HG03103 (cell line): Measurements from ENCODE around the gene CCDC141.

Source experiments
- ATAC-seq: cut with Tn5 transposase; IDR thresholded peaks from one replicate; pipeline ENCODE4 v1.9.1; 2021; ENCODE audit warnings: low read depth; ENCODE audit not compliant: unreplicated experiment

Gene CCDC141

DNA sequence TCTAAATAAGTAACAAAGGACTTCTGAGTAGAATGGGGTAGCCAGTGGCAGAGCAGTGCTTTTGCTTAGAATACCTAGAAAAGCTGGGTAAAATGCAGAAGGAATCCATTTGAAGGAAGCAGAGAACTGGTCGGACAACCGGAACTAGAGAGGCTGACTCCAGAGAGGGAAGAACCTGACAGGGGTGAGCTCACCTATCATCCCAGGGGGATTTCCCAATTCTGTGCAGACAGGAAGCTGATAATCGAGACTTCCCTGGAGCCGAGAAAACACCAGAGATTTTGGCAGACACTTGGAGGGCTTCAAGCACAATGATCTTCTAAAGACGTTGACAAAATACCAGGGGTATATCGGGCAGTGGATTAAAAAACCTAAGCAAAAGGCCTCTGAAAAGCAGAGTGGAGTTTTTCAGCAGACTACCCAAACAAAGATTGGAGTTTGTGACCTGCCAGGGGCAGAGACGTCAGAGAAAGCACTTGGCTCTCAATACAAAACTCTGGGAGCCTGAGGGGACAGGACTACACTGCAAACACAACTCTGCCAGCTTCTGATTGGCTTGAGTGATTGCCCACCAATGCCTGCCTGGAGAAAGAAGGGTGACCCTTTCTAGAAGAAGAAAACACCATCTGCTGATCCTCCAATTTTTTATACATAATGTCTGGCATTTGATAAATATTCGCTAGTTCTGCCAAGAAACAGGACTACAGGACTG lies 175.3 kb downstream of the CCDC141 start:
- no peak for ATAC-seq

DNA sequence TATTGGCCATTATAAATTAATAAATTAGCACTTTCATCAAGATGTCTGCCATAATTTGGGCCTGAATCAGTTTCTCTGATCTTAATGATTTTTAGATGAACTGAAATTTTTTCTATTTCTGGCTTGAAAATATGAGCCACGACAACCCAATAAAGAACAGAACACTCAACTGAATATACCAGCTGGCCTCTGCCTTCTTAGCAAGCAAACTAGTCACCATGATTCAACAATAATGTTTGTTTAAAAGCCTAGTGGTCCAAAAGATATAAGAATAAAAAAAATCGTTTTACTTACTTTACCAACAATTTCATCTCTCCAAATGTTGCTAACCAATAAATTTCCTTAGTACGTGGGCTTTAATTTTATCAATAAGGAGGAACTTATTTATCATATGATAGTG lies 176.0 kb downstream of the CCDC141 start:
- no peak for ATAC-seq

DNA sequence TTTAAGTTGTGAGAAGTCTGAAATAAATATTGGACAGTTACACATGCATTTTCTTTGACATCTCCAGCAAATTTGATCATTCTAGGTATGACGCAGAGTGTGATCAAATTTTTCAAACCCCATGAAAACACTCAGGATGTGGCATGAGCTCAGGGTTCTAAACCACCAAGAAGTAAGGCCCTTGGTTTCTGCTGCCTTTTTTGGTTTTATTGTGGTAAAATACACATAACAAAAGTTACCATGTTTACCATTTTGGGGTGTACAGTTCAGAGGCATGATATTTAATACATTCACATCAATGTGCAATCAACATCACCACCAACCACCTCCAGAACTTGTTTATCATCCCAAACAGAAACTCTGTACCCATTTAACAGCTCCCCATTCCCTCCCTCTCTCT lies 178.4 kb downstream of the CCDC141 start:
- no peak for ATAC-seq

DNA sequence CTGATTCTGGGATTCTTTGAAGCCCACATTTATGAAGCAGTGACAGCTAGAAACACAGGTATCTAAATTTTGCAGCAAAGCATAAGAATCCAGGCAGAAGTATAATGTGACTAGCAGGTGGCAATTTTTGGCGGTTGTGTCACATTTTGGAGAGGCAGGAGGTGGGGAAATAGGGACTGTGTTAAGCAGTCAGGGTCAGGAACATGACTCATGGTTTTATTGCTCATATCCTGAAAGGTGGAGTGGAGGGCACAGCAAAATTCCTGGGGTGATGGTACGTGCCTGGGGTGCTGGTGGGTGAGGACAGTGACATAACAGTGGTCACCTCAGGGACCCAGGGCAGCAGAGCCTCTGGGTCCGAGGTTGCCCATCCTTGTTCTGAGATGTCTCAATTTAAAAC lies 179.2 kb downstream of the CCDC141 start:
- no peak for ATAC-seq

DNA sequence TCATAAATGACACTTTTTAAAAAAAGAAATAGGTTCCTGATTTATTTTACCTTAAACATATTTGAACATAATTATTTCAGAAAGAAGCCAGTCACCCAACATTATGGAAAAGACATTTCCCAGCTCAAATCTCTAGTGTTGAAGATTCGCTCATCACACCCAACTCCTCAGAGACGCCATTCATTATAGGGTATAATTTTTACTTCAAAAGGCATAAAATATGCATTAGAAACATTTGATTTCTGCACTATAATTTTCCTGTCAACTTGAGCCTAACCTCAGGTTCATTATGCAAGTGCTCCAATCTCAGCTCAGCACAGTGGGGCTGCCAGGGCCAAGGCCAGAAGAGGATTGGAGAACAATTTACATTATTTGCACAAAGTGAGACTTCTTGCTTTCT lies 183.9 kb downstream of the CCDC141 start:
- no peak for ATAC-seq

DNA sequence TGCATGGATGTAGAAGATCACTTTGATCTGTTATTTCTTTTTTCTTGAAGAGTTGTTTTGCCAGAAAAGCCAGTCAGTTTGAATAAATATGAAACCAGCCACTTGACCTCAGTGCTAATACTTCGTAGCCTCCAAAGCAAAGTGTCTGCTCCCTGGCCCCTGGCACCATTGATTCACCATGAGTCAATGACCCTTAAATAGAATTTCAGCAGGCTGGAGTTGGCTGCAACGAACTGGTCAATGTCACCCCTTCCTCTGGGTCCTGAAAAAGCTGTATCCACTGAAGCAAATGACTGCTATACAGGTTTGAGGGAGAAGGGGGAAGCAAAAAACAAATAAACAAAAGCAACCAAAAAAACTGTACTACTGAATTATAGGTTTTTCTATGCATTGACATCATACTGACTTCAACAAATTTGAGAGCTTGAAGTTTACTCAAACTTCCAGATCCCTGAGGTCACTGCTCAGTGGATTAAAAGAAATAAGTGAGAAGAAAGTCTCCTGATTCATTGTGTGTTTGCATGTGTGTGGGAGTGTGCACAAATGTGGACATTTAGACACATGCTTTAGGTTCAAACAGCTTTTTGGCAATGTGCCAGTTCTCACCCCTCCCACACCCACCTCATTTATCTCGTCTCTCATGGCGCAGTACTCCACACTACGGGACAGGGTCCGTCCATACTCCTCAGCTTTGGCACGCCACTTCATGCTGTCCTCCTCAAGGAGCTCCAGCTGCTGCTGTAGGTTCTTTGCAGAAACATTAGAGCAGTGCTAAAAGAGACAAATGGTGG lies 184.6 kb downstream of the CCDC141 start:
- no peak for ATAC-seq

DNA sequence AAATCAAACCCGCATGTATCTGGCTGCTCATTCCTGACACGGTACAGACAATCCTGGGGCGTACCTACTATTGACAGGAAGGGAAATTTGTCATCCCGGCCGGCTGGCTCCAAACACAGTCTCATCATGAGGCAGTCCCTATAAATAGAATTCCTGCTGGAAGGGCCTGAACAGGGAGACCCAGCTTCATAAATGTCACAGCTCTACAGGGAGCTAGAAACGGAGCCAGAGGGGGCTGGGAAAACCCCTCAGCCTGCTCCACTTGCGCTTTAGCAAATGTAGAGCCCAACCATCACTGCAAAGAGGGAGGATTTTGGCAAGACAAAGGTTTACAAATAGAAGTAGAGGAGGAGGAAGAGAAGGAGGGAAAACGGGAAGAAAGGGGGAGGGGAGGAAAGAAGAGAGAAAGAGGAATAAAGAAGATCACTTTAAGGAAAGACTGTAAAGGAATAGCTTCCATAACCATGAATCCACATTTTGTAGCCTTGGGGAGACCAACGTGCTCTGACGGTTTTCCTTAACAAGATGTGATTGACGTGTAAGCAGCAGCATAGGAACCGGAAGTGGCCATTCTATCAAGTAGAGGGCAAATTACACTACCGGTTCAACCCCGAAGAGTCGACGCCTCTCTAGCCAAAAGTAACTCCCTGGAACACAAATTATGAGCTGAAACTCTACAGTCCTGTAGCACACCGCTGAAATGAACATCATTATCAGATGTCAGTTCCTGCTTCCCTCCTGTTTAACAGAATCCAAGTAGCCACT lies 185.9 kb downstream of the CCDC141 start:
- no peak for ATAC-seq

DNA sequence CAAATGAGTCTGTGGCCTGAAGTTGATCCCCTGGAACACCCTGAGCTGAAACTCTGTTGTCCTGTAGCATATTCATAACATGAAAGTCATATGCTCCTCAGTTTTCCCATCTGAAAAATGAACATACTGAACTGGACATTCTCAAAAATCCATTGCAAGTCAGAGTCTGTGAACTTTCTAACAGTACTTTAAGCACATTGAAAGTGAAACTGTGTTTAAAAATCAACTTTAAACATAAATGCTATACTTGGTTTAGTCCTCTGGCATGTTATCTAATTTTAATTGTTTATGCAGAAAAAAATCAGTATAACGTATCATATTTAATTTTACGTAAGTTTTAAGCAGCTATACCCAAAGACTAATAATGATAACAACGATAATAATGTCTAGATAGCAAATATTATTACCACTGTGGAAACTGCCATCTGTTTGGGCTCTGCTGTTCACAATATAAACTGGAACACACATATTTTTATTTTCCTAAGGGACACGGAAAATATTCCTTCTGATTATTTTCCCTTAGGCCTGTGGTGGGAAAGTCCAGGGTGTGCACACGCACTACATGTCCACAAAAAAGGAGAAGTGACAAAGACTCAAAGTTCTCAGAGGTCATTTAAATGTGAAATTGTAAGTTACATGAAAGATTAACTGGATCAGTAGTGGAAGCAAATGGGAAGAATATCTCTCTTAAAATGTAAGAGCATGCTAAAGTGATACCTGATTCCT lies 186.6 kb downstream of the CCDC141 start:
- ATAC-seq, result no peak

DNA sequence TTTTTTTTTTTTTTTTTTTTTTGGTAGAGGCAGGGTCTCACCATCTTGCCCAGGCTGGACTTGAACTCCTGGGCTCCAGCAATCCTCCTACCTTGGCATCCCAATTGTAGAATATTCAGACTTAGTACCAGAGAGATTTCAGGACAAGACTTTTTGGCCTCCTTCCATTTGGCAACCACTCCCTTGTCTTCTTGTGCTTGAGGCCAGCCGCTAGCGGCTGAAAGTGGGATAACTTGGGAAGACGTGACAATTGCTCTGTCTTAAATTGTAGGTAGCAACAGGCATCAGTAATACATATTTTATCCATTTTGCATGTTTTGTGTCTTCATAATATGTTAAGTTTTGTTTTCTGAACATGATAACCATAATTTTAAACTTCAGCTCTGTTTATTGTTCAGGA lies 189.4 kb downstream of the CCDC141 start:
- ATAC-seq, result no peak

DNA sequence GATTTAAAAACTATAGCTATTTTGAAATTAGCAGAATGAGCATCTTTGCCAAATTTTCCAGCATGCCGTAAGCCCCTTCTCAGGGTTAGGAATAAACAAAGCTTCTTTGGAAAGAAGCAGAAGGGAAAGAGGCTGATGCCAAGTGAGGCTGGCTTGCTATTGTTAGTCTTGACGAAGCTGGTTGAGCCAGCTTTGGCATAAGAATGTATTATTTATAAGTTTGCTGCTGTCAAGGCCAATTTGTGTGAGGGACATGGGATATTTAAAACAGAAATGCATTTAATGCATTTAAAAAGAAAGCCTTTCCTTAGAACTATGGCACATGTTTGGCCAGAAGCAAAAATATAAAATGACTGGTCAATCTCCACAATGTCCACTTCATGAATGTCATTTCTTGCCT lies 190.2 kb downstream of the CCDC141 start:
- no peak for ATAC-seq

DNA sequence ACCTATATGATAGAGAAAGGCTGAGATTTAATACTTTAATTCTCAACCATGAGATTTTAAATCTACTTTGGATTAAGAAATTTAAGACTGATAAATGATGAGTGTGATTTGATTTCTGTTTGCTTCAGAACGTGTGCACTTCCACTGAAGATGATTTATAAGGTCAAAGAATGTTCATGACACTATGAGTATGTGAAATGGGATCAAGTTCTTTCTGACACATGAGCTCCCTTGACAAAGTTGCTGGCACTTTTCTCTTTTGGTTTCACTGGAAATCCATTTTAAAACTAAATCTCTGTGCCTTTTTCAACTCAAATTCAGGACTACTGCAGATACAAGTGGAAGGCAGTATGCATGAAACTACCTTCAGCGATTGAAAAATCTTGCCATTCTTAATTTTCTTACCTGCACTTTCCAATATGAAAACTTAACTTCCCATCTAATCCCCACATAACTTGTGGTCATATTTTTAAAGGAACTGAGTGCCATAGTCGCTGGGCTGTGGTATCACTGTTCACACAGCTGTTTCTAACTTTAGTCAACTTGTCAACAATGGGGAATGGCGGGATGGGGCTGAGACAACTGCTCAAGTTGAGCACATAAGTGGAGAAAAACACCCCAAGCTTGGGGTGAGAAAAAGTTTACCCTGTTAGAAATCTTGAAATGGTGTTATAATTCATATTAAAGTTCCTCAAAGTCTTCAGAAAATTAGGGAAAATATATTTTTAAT lies 190.9 kb downstream of the CCDC141 start:
- ATAC-seq, result no peak

DNA sequence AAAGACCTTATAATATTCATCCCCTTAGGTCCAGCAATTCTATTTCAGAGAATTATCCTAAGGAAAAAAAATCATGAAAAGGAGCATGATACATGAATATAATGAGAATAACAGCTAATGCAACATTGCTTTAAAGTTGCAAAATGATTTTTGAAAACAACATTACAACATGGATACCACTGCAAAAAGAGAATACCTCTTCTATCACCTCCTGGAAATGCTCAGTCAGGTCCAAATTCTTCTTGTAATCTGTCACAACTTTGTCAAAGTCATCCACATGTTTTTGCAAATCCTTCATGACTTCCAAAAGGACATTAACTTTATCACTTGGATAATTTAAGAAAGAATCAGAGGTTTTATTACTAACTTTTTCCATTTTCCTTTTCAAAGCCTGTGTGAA lies 194.8 kb downstream of the CCDC141 start:
- ATAC-seq, result no peak

DNA sequence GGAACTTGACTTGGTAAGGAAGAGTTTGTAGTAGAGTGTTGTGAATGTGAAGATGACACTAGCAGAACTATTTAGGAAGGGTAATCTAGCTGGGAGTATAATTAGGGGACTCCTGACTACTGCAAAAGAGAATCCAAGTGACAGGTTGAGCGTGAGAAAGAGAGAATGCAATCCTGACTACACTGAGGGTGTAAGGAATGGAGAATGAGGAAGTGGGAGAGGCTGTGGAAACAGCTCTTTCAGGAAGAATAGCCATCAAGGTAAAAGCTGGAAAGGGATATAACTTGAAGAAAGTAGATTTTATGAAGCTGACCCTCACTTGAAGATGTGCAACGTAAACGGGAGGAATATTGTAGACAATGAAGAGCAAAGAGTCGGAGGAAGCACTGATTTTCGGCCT lies 201.6 kb downstream of the CCDC141 start:
- ATAC-seq, result no peak

DNA sequence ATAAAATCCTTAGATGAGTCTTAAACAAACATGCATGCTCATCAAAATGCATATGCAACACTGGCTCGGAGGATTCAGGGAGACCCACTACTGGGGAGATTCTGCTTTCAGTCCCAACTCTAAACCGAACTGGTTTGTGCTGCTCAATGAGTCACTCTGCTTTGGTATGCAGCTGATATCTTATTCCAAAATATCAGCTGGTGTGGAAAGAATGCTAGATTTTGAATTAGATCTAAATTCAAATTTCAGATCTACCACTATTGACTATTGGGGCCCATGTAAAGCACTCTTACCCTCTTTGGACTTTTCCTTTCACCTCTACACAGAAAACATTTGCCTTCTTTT lies 203.5 kb downstream of the CCDC141 start:
- no peak for ATAC-seq

DNA sequence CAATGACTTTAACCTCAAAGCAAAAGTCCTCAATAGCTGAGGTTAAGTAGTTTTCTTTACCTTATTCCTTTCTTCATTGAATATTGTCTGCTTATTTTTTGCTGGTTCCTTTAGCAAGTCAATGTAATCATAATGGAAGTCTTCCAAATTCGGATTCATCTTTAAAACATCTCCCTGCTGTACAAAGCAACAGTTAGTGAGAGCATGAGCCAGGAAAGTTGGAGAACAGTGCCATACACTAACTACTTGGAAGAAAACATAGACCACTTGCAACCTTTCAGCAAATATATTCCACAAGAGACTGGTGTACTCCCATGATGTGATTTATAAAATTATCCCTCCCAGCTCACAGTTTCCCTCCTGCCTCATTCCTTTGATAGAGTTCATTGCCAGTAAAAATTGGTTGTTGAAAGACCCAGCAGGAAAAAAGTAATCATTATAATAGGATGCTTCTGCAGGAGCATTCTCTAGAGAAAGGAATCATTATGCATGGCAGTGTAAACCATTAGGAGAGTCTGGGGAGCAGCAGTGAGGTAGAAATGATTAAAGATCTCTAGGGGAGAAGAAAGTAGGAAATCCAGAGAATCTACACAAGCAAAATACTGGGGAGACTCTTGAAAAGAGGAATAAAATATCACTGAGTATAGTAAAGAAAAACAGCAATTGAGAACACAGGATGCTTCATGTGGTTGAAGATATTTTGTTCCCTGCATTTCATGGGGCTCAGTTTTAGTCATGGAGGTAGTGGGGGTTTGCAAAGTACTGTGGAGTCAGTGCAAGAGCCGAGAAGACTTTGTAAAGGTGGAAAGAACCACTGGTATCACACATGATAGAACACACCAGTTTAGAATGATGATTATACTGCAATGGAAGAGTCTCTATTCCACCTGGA lies 204.1 kb downstream of the CCDC141 start:
- no peak for ATAC-seq

DNA sequence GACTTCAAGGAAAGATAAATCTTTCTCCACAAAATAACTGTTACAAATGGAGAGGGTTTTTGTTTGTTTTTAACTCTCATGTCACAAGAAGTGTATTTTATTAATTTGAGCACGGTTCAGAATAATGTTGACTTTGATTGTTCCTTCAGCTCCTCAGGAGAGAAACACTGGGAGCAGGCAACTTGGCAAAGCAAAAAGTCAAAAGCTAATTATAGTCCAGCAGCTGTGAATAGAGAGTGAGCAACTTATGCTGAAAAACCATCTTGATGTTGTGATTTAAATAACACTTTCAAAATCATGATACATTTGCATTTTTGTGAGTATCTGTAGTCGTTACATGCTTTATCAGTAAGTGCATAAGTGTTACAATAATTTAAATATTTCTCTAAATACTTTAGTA lies 205.2 kb downstream of the CCDC141 start:
- ATAC-seq, result no peak

DNA sequence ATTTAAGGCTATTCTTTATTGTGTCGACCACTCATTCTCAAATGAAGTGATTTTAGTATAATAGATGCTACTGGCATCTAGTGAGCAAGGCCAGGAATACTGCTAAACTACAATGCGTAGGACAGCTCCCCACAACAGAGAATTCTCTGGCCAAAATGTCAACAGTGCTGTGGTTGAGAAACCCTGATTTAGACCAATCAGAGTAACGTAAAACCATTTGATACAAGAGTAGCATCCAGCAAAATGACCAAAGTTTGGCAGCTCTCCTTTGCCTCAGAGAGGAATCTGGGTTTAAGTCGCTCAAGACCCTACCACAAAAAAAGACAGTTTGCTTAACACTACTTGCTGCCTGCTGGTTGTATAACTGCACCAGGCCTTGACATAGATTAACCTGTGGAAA lies 205.7 kb downstream of the CCDC141 start:
- ATAC-seq, result no peak

DNA sequence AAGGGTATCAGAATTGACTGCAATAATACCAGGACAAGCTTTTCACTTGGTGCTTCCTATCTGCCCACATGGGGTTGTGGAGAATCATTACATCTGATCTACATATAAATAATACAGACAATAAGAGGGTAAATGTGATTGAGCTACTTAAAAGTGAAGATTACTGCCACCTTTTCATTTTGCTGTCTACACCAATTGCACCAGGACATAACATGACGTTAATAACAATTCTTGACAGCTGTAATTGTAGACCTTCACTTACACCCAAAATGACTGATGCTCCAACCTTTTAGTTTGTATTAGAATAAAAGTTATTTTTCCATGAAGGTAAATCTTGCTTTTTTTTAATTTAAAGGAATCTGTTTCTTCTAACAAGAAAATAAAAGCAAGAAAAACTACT lies 206.2 kb downstream of the CCDC141 start:
- no peak for ATAC-seq

DNA sequence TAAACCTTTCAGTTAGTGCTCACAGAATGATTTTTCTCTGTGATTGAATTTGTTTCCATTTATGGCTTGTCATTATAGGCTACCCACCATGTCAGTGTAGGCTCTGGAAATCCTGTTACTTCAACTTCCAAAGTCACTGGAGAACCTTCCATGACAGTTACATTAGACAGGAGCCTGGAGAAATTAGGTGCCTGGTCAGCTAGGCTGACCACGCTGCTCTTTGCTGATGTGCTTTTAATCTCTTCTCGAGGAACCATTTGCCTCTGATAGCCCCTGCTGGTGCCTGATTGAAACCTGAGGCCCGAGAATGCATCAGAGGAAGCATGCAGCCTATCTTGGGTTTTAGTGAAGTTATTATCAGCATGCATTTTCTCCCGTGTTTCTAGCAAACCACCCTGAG lies 213.1 kb downstream of the CCDC141 start:
- no peak for ATAC-seq
